Measurements from ENCODE around the gene BTBD2.

DNA sequence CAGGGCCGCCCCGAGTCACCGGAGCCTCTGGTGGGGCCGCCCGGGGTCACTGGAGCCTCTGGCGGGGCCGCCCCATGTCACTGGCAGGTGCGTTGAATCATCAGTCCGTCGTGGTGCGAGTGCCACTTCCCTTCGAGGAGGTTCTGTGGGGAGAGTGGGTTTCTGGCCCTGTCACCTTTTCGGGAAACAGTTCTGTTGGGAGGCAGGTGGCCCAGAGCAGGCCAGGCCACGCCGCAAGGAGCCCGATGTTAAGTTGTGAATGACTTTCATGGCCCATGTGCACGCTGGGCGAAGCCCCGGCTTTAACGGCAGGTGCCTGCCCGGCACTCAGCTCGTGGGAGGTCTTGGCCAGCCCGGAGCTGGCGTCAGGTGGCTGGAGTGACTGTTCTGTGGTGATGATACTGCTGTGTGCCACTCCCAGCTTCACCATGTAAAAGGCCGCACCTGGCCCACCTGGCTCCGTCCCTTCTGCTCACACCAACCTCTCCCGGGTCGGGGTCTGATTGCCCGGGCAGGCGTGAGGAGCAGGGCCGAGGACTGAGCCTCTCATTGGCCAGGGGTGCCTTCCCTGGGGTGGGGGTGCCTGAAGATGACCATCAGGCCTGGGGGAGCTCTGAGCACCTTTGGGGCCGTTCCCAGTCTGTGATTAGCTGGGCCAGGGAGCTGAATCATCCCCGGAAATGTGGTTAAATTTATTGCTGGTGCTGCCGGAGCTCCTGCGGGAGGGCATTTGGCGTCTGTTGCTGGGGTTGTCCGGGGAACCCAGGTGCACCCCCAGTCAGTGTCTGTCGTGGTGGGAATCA lies 45.3 kb downstream of the BTBD2 start:
- TF ChIP-seq ESRRG (CRISPR knock-in tag; IDR thresholded peaks at IDR 0.05): no peak
- no peak for TF ChIP-seq ZNF8 (CRISPR knock-in tag; IDR thresholded peaks at IDR 0.05)
- TF ChIP-seq, protein P1, sequence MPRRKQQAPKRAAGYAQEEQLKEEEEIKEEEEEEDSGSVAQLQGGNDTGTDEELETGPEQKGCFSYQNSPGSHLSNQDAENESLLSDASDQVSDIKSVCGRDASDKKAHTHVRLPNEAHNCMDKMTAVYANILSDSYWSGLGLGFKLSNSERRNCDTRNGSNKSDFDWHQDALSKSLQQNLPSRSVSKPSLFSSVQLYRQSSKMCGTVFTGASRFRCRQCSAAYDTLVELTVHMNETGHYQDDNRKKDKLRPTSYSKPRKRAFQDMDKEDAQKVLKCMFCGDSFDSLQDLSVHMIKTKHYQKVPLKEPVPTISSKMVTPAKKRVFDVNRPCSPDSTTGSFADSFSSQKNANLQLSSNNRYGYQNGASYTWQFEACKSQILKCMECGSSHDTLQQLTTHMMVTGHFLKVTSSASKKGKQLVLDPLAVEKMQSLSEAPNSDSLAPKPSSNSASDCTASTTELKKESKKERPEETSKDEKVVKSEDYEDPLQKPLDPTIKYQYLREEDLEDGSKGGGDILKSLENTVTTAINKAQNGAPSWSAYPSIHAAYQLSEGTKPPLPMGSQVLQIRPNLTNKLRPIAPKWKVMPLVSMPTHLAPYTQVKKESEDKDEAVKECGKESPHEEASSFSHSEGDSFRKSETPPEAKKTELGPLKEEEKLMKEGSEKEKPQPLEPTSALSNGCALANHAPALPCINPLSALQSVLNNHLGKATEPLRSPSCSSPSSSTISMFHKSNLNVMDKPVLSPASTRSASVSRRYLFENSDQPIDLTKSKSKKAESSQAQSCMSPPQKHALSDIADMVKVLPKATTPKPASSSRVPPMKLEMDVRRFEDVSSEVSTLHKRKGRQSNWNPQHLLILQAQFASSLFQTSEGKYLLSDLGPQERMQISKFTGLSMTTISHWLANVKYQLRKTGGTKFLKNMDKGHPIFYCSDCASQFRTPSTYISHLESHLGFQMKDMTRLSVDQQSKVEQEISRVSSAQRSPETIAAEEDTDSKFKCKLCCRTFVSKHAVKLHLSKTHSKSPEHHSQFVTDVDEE (CRISPR knock-in tag; IDR thresholded peaks at IDR 0.05): no peak
- no peak for TF ChIP-seq ZFP30 (CRISPR knock-in tag; IDR thresholded peaks at IDR 0.05)
- no peak for TF ChIP-seq TCF4 (CRISPR knock-in tag; IDR thresholded peaks at IDR 0.05; ENCODE audit: borderline replicate concordance)
- TF ChIP-seq, protein P2, sequence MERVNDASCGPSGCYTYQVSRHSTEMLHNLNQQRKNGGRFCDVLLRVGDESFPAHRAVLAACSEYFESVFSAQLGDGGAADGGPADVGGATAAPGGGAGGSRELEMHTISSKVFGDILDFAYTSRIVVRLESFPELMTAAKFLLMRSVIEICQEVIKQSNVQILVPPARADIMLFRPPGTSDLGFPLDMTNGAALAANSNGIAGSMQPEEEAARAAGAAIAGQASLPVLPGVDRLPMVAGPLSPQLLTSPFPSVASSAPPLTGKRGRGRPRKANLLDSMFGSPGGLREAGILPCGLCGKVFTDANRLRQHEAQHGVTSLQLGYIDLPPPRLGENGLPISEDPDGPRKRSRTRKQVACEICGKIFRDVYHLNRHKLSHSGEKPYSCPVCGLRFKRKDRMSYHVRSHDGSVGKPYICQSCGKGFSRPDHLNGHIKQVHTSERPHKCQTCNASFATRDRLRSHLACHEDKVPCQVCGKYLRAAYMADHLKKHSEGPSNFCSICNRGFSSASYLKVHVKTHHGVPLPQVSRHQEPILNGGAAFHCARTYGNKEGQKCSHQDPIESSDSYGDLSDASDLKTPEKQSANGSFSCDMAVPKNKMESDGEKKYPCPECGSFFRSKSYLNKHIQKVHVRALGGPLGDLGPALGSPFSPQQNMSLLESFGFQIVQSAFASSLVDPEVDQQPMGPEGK (CRISPR knock-in tag; IDR thresholded peaks at IDR 0.05; ENCODE audit: borderline replicate concordance): no peak
- TF ChIP-seq RARB (CRISPR knock-in tag; IDR thresholded peaks at IDR 0.05): no peak
- no peak for TF ChIP-seq PPARA (CRISPR knock-in tag; IDR thresholded peaks at IDR 0.05; ENCODE audit: borderline replicate concordance)
- no peak for TF ChIP-seq BACH2 (CRISPR knock-in tag; IDR thresholded peaks at IDR 0.05; ENCODE audit: borderline replicate concordance)
- no peak for TF ChIP-seq SNAI2 (CRISPR knock-in tag; IDR thresholded peaks at IDR 0.05)
- no peak for TF ChIP-seq ISL1 (CRISPR knock-in tag; IDR thresholded peaks at IDR 0.05)
- no peak for TF ChIP-seq ARNTL (CRISPR knock-in tag; IDR thresholded peaks at IDR 0.05; ENCODE audit: borderline replicate concordance, low read depth)
